ENCODE results near the gene SARS1.
"Not testable (repeated sequence)": the region's sequence is repeated elsewhere in the genome, so short reads cannot be mapped to it uniquely, and the experiment has no call there.

Gene SARS1

GRCh38 chr1:109171646-109172045, 42.1 kb upstream of the SARS1 start:
- Histone ChIP-seq H3K4me1 (ENCODE audit: insufficient read depth, poor library complexity, severe bottlenecking) (no peaks in the 10 kb centered on the region), H3K9me3 (ENCODE audit: severe bottlenecking) (no peaks in the 10 kb centered on the region), H3K4me3 (ENCODE audit: severe bottlenecking) (no peak overlapping the region), H3K36me3 (ENCODE audit: low read depth) (no peaks in the 10 kb centered on the region), H3K27ac (ENCODE audit: poor library complexity, severe bottlenecking) (no peak overlapping the region), H3K27me3 (ENCODE audit: insufficient read depth, poor library complexity, severe bottlenecking) (no peaks in the 10 kb centered on the region)
- DNase-seq (ENCODE audit: low spot score) = no peak
- TF ChIP-seq CTCF (IDR thresholded peaks at IDR 0.05; ENCODE audit: poor library complexity, severe bottlenecking) = no peak
- no peak for ATAC-seq (ENCODE audit: low read depth)

GRCh38 chr1:109176349-109176748, 37.4 kb upstream of the SARS1 start:
- H3K4me3 ChIP-seq (ENCODE audit: severe bottlenecking); H3K4me1 ChIP-seq (ENCODE audit: insufficient read depth, poor library complexity, severe bottlenecking); H3K36me3 ChIP-seq (ENCODE audit: low read depth); H3K27ac ChIP-seq (ENCODE audit: poor library complexity, severe bottlenecking); H3K9me3 ChIP-seq (ENCODE audit: severe bottlenecking); ATAC-seq (ENCODE audit: low read depth); DNase-seq (ENCODE audit: low spot score); H3K27me3 ChIP-seq (ENCODE audit: insufficient read depth, poor library complexity, severe bottlenecking): not testable (repeated sequence)

GRCh38 chr1:109180715-109181084, 33.0 kb upstream of the SARS1 start:
- not testable (repeated sequence) for ATAC-seq (ENCODE audit: low read depth); H3K4me3 ChIP-seq (ENCODE audit: severe bottlenecking); H3K36me3 ChIP-seq (ENCODE audit: low read depth); H3K4me1 ChIP-seq (ENCODE audit: insufficient read depth, poor library complexity, severe bottlenecking); H3K9me3 ChIP-seq (ENCODE audit: severe bottlenecking); DNase-seq (ENCODE audit: low spot score); H3K27me3 ChIP-seq (ENCODE audit: insufficient read depth, poor library complexity, severe bottlenecking); H3K27ac ChIP-seq (ENCODE audit: poor library complexity, severe bottlenecking)

- DNase-seq (ENCODE audit: low spot score) (no peak), ATAC-seq (ENCODE audit: low read depth) (no peak)
- TF ChIP-seq CTCF (IDR thresholded peaks at IDR 0.05; ENCODE audit: poor library complexity, severe bottlenecking) = no peak
- Histone ChIP-seq H3K4me1 (ENCODE audit: insufficient read depth, poor library complexity, severe bottlenecking) (no peaks in the 10 kb centered on the region), H3K36me3 (ENCODE audit: low read depth) (no peaks in the 10 kb centered on the region), H3K27ac (ENCODE audit: poor library complexity, severe bottlenecking) (no peak overlapping the region), H3K27me3 (ENCODE audit: insufficient read depth, poor library complexity, severe bottlenecking) (no peaks in the 10 kb centered on the region), H3K9me3 (ENCODE audit: severe bottlenecking) (no peaks in the 10 kb centered on the region), H3K4me3 (ENCODE audit: severe bottlenecking) (no peak overlapping the region)
Measured at GRCh38 chr1:109181085-109181806, 32.5 kb upstream of the SARS1 start.

- ATAC-seq (ENCODE audit: low read depth) = no peak
- H3K4me1 ChIP-seq (ENCODE audit: insufficient read depth, poor library complexity, severe bottlenecking) = no peaks in the 10 kb centered on the region
- TF ChIP-seq CTCF (IDR thresholded peaks at IDR 0.05; ENCODE audit: poor library complexity, severe bottlenecking) = no peak
- H3K27me3 ChIP-seq (ENCODE audit: insufficient read depth, poor library complexity, severe bottlenecking) = no peaks in the 10 kb centered on the region
- no peaks in the 10 kb centered on the region for H3K36me3 ChIP-seq (ENCODE audit: low read depth)
- H3K27ac ChIP-seq (ENCODE audit: poor library complexity, severe bottlenecking) = no peak overlapping the region
- no peak for DNase-seq (ENCODE audit: low spot score)
- no peaks in the 10 kb centered on the region for H3K9me3 ChIP-seq (ENCODE audit: severe bottlenecking)
- no peak overlapping the region for H3K4me3 ChIP-seq (ENCODE audit: severe bottlenecking)
Measured at GRCh38 chr1:109181807-109182163, 31.9 kb upstream of the SARS1 start.

- Histone ChIP-seq H3K4me1 (ENCODE audit: insufficient read depth, poor library complexity, severe bottlenecking) (no peaks in the 10 kb centered on the region), H3K4me3 (ENCODE audit: severe bottlenecking) (no peak overlapping the region), H3K36me3 (ENCODE audit: low read depth) (no peaks in the 10 kb centered on the region), H3K27ac (ENCODE audit: poor library complexity, severe bottlenecking) (no peak overlapping the region), H3K9me3 (ENCODE audit: severe bottlenecking) (no peaks in the 10 kb centered on the region), H3K27me3 (ENCODE audit: insufficient read depth, poor library complexity, severe bottlenecking) (no peaks in the 10 kb centered on the region)
- no peak for TF ChIP-seq CTCF (IDR thresholded peaks at IDR 0.05; ENCODE audit: poor library complexity, severe bottlenecking)
- ATAC-seq (ENCODE audit: low read depth) = no peak
- DNase-seq (ENCODE audit: low spot score) = no peak
Measured at GRCh38 chr1:109183058-109183738, 30.5 kb upstream of the SARS1 start.
